Sciatic nerve (tissue), 2 donors: ENCODE measurements around the gene FEM1B. TPM values are rescaled to one million over a fixed set of nuclear protein-coding genes. Genes with fewer than 3 reads are reported as not detected.
A peak's percentile ranks its signal among the peaks of the same experiment; 100 is the strongest.

Experiments used
- ATAC-seq: fragments of 200-7000 bp; cut with Tn5 transposase; one replicate; pipeline ENCODE4 v1.9.1; 2020; ENCODE audit warnings: mild to moderate bottlenecking, moderate library complexity
- DNase-seq: peaks from one replicate; pipeline ENCODE4 v3.0.0-alpha.2; 2020; ENCODE audit warnings: low spot score
- intact Hi-C: fragments of 100-400 bp; cut with DNase I; formaldehyde crosslinking; loops from one replicate; pipeline ENCODE4 v1.14.2; 2022
- total RNA-seq: library from RNA; stranded (reverse); fragmentation: NEBNext Ultra II Directional; extraction: Animal tissue kit (Norgen Biotek cat#: 25700); gene quantifications from one replicate; pipeline ENCODE4 v1.2.1, GENCODE V29; 2021
- donor health status: DM: no; HTN: no; CAD: no.
- donor health status: DM: no; HTN: no; CAD: no.

FEM1B gene
- total RNA-seq, 1 donor from 2014 or later = 58.0 TPM

- ATAC-seq = no peak
- DNase-seq = peak; percentile 60
- intact Hi-C loops = no loop called here
Measured at GRCh38 chr15:68316061-68316804, 38.7 kb downstream of the FEM1B start.

- intact Hi-C loops = no loop called here
- DNase-seq = peak; percentile 42
Measured at GRCh38 chr15:68317281-68318007, 39.9 kb downstream of the FEM1B start.

GRCh38 chr15:68318008-68318835 lies 40.7 kb downstream of the FEM1B start:
- intact Hi-C loops = no loop called here
- no peak for ATAC-seq
- peak; percentile 30 for DNase-seq

More at GRCh38 chr15:68317281-68318007, 39.9 kb downstream of the FEM1B start:
- ATAC-seq = no peak

- intact Hi-C loops = no loop called here
- ATAC-seq (no peak), DNase-seq (peak; percentile 39)
Measured at GRCh38 chr15:68318931-68319909, 41.7 kb downstream of the FEM1B start.

GRCh38 chr15:68319997-68320396 lies 42.5 kb downstream of the FEM1B start:
- DNase-seq (peak; percentile 27), ATAC-seq (no peak)
- intact Hi-C loops = no loop called here

- intact Hi-C loops = no loop called here
- no peak for ATAC-seq
- no peak for DNase-seq
Measured at GRCh38 chr15:68321229-68321628, 43.7 kb downstream of the FEM1B start.

GRCh38 chr15:68322796-68323195 lies 45.3 kb downstream of the FEM1B start:
- ATAC-seq = no peak
- intact Hi-C loops = no loop called here
- DNase-seq = no peak

GRCh38 chr15:68325726-68326125 lies 48.2 kb downstream of the FEM1B start:
- no peak for ATAC-seq
- intact Hi-C loops = no loop called here
- DNase-seq = no peak

GRCh38 chr15:68326711-68327354 lies 49.3 kb downstream of the FEM1B start:
- intact Hi-C loops = no loop called here
- DNase-seq (no peak), ATAC-seq (no peak)

GRCh38 chr15:68328443-68328842 lies 50.9 kb downstream of the FEM1B start:
- DNase-seq = no peak
- no peak for ATAC-seq
- intact Hi-C loops = no loop called here

- no peak for ATAC-seq
- intact Hi-C loops = no loop called here
- DNase-seq = no peak
Measured at GRCh38 chr15:68328964-68329363, 51.4 kb downstream of the FEM1B start.

- intact Hi-C loops = no loop called here
- no peak for ATAC-seq
- DNase-seq = no peak
Measured at GRCh38 chr15:68330416-68330815, 52.9 kb downstream of the FEM1B start.

- ATAC-seq (no peak), DNase-seq (no peak)
- intact Hi-C loops = no loop called here
Measured at GRCh38 chr15:68330901-68331300, 53.4 kb downstream of the FEM1B start.

GRCh38 chr15:68332266-68332665 lies 54.7 kb downstream of the FEM1B start:
- intact Hi-C loops = no loop called here
- DNase-seq = no peak
- no peak for ATAC-seq

GRCh38 chr15:68333775-68334470 lies 56.4 kb downstream of the FEM1B start:
- DNase-seq = no peak
- intact Hi-C loops = no loop called here
- ATAC-seq = no peak

GRCh38 chr15:68334661-68335124 lies 57.1 kb downstream of the FEM1B start:
- intact Hi-C loops = no loop called here
- DNase-seq = no peak
- ATAC-seq = peak; percentile 33

GRCh38 chr15:68335251-68335650 lies 57.7 kb downstream of the FEM1B start:
- DNase-seq (no peak), ATAC-seq (peak; percentile 11)
- intact Hi-C loops = no loop called here
